Stimulated activated CD8-positive, alpha-beta memory T cell treated with anti-CD3 and anti-CD28 coated beads, Interleukin-15, amount 100 ng/mL, for 48 hours (primary cell): Measurements from ENCODE around the gene HSH2D.
A peak's percentile ranks its signal among the peaks of the same experiment; 100 is the strongest.
"Not testable (repeated sequence)": the region's sequence is repeated elsewhere in the genome, so short reads cannot be mapped to it uniquely, and the experiment has no call there.

Source experiments
- DNase-seq, 2 donors: peaks; one replicate each; pipeline ENCODE4 v3.0.0-alpha.2; 2020; ENCODE audit warnings: low read depth in 2 of 2

The HSH2D gene

GRCh38 chr19:16143399-16144215 lies at the start of gene HSH2D:
HSH2D (plus strand) TSS chr19:16143685; CDS start chr19:16148751, 5,066 bp downstream.
- DNase-seq, result peak; percentile 60 to 70

- DNase-seq, result no peak
Measured at GRCh38 chr19:16094360-16095070, 49.0 kb upstream of the HSH2D start.

GRCh38 chr19:16095071-16095571 lies 48.4 kb upstream of the HSH2D start:
- DNase-seq, result no peak

- DNase-seq, result no peak
Measured at GRCh38 chr19:16096280-16096855, 47.1 kb upstream of the HSH2D start.

- no peak for DNase-seq
Measured at GRCh38 chr19:16098416-16098768, 45.1 kb upstream of the HSH2D start.

- no peak for DNase-seq
Measured at GRCh38 chr19:16098821-16099220, 44.7 kb upstream of the HSH2D start.

GRCh38 chr19:16099314-16099965 lies 44.0 kb upstream of the HSH2D start:
- not testable (repeated sequence) for DNase-seq

GRCh38 chr19:16100524-16100923 lies 43.0 kb upstream of the HSH2D start:
- no peak for DNase-seq

GRCh38 chr19:16104722-16105121 lies 38.8 kb upstream of the HSH2D start:
- no peak for DNase-seq

- no peak for DNase-seq
Measured at GRCh38 chr19:16106121-16106520, 37.4 kb upstream of the HSH2D start.

GRCh38 chr19:16111160-16111908 lies 32.2 kb upstream of the HSH2D start, which contains the start of gene RAB8A:
RAB8A (plus strand) TSS chr19:16111889; CDS start chr19:16111902, 13 bp downstream.
- DNase-seq, result peak; percentile 96 to 99

GRCh38 chr19:16111909-16112752 lies 31.4 kb upstream of the HSH2D start:
- DNase-seq, result no peak

GRCh38 chr19:16112778-16113177 lies 30.7 kb upstream of the HSH2D start:
- DNase-seq, result no peak

- DNase-seq, result no peak
Measured at GRCh38 chr19:16113727-16114126, 29.8 kb upstream of the HSH2D start.

- DNase-seq, result no peak
Measured at GRCh38 chr19:16115301-16116039, 28.0 kb upstream of the HSH2D start.

- DNase-seq, result no peak
Measured at GRCh38 chr19:16116067-16116466, 27.4 kb upstream of the HSH2D start.

GRCh38 chr19:16117594-16118033 lies 25.9 kb upstream of the HSH2D start:
- DNase-seq, result no peak

- DNase-seq, result peak; percentile 55 to 60
Measured at GRCh38 chr19:16118489-16119033, 24.9 kb upstream of the HSH2D start.
